HG03457 (cell line): ENCODE results near the gene SNED1.

ENCODE experiments used
- ATAC-seq: cut with Tn5 transposase; IDR thresholded peaks from one replicate; pipeline ENCODE4 v1.9.1; 2021; ENCODE audit warnings: moderate number of reproducible peaks; ENCODE audit not compliant: unreplicated experiment

SNED1 gene

DNA sequence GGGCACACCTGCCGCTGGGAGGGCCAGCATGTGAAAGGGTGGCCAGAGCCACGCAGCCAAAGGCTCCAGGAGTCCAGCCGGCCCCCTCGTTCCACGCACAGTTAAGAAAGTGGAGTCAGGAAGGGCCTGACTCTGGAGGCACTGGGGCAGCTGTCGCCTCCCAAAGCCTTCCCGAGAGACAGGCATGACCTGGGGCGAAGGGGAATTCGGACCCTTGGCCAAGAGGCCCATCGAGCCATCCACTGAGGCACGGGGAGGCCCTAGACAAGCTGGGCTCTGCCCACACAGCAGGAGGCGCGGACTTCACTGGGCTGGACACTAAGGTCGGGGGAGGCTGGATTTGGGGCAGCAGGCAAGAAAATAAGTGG, 38.5 kb upstream of the SNED1 start:
- no peak for ATAC-seq

DNA sequence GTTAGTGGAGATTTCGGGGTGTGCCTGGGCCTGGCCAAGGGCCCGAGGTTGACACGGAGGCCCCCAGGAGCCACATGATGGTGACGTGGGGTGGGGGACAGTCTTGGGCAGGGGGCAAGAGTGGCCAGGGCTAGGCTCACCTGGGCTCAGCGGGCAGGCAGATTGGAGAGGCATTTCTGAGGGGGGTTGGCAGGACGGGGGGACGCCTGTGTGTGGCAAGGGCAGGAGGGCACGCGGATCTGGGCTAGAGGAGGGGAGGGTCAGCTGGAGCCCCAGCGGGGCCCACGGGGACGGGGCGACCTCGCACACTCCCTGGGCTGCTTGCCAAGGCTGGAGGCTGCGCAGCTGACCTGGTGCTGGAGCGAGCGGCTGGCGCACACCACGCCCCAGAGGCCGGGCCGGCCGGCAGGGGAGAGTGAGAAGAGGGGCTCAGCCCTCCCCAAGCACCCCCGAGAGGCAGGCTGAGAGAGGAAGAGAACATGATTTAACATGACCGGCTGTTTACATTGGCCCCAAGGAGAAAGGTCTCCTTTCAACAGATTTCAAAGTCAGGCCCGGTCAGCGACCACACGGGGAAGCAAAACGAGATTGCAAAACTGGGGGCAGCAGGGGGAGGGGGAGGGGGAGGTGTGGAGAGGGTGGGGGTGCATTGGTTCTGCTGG, 38.0 kb upstream of the SNED1 start:
- ATAC-seq, result no peak

DNA sequence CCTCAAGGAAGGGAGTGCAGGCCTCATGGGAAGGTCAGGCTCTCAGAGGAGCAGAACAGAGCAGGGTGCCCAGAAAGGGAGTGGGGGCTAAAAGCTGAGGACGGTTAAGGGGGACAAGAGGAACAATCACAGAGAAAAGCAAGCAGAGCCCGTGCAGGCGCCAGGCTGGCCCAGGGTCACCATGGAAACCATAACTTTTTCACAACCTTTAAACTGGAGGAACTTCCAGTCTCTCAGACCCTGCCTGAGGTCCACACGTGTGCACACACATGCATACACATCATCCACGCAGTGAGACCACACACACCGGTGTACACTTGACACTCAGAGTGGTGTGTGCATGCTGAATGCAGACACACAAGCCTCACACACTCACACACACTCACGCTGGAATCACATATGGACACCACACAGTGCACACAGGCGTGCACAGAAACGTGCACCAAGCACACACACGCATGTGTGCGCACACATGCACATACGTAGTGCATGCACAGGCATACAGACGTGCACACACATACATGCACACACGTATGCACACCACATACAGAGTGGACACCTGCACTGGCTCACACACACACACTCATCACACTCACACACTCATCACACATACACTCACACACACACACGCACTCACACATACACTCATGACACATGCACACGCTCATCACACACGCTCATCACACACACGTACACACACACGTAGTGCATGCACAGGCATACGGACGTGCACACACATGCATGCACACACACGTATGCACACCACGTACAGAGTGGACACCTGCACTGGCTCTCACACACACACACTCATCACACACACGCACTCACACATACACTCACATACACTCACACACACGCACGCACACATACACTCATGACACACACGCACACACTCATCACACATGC, 37.2 kb upstream of the SNED1 start:
- no peak for ATAC-seq

GRCh38 chr2:240961910-240962299, 36.5 kb upstream of the SNED1 start:
- no peak for ATAC-seq

DNA sequence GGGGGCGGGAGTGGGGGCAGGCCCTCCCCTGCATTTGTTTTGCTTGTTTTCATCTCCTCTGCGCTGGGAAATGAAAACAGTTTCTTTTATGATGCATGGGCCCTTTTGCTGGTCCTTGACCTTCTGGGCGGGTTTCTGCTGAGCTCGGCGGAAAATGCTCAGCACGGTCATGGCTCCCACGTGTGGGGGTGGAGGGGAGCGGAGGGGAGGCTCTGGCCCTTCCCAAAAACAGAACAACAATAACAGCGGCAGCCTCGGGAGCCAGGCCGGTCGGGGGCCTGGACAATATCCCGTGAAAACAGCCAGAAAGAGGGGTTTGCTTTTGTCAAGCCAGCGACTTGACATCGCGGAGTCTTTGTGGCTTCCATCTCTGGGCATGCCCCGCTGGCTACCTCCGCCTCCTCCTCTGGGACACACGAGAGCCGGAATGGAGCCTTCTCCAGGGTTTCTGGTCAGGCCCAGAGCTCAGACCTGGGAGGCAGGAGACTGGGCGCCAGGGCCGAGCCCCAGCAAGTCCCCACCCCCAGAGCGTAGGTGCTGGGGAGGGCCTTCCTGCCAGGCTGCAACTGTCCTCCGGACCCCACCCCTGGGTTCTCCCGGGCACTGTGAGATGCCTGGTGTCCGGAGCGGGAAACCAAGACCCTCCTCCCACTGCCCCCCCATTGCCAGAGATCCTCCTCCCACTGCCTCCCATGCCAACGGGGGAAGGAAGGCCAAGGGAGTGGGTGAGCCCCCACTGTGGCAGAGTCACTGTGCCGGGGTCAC, 35.9 kb upstream of the SNED1 start:
- no peak for ATAC-seq

- ATAC-seq, result no peak
These were observed 35.2 kb upstream of the SNED1 start for GRCh38 chr2:240963065-240963867.

DNA sequence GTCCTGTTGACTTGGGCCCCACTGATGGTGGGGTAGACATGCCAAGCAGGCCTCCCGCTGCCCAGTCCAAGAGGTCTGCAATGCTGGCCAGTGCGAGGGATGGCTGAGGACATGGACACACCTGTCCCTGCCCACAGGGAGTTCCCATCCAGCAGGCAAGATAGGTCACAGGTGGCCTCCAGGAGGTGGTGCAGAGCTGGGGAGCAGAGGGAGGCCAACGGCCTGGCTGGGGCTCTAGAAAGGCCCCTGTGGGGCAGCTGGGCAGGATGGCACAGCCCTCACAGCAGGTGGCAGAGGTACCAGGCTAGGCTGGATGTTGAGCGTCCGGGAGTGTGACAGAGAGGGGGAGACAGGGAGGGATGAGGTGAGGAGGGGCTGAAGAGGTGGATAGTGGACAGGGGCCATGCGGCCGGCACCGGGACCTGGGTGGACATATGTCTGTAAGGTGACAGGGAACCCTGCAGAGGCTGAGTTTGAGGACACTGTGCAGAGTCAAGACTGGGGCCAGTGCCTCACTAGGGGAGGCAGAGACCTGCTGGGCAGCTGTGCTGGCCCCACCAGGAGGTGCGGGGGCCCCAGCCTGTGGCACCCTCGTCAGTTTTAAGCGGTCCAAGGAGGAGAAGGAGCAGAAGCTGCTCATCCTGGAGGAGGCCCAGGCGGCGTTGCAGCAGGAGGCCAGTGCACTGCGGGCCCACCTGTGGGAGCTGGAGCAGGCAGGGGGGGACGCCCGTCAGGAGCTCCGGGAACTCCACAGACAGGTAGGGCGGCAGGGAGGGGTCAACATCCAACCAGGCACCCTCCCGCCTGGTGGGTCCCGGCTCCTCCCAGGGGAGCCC, 34.3 kb upstream of the SNED1 start:
- no peak for ATAC-seq

GRCh38 chr2:240964704-240965295, 33.6 kb upstream of the SNED1 start:
- no peak for ATAC-seq

- ATAC-seq, result no peak
These were observed 33.0 kb upstream of the SNED1 start for GRCh38 chr2:240965296-240965904.

DNA sequence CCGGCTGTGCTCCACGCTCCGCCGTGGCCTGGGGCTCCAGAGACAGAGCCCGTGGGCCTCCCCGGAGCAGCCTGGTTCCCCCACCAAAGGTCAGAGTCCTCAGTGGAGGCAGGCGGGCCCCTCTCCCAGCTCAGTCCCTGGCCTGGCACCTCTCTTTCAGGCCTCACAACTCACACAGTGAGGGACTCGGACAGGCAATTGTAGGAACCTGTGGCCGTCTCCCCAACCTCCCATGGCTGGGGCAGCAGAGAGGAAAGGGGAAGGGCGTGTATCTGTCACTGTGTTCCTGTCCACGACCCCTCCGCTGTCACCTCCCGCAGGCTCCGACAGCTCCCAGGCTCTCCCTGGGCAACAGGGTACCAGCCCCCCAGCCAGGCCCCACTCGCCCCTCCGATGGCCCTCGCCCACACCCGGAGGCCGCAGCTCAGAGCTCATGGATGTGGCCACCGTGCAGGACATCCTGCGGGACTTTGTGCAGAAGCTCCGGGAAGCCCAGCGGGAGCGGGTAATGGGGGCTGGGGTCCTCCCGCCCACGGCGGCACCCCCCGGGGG, 32.4 kb upstream of the SNED1 start:
- no peak for ATAC-seq

DNA sequence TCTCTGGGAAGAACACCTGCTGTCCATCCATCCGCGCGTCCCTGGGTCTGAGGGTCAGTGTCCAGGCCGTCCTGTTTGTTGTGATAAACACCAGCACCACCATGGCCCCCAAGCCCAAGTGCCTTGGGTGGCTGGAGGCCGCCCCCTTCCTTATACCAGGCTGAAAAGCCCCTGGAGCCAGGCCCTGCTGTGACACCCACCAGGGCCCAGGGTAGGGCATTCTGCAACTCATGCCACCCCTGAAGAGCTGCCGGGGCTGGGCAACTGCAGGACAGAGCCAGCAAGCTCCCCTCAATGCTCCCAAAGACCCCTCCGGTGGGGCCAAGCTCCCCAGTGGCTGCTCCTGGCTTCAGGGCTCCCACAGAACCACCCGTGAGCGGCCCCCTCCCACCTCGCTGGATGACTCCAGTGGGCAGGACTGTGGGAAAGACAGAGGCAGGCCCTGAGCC, 31.9 kb upstream of the SNED1 start:
- ATAC-seq, result no peak

- no peak for ATAC-seq
These were observed 31.3 kb upstream of the SNED1 start for GRCh38 chr2:240966906-240967680.

DNA sequence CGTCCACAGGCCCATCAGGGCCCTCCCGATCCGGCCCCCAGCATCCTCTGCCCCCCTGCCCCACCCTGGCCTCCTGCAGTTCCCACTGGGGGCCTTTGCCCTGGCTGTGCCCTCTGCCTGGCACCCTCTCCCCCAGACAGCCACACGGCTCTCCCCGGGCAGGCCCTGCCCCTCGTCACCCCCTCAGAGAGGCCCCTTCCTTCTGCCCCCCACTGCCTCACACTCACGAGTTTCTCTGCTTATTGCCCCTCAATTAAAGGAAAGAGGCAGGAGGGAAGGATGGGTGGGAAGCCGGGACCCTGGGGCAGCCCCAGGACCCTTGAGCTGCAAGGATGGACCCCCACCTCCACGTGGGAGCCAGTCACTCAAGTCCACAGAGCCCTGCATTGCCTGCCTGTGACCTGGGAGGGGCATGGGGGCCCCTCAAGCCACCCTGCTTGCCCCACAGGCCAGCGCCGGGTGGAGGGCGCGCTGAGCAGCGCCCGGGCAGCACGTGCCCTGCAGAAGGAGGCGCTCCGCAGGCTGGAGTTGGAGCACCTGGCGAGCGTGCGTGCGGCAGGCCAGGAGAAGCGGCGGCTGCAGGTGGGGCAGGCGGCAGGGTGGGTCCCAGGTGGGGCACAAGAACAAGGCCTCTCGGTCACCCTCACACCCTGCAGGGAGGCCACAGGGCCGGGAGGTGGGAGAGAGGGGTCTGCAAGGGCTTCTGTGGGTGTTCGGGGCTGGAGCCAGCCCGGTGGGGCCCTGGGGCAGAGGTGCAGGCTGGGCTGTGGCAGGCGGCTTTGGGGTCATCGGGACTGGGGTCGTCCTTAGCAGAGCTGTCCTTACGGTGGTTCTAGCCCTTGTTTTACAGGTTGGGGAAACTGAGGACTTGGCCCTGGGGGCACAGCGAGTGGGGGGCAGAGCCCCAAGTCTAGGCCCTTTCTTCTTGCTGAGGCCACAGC, 30.5 kb upstream of the SNED1 start:
- ATAC-seq, result no peak

GRCh38 chr2:240968731-240969624, 29.4 kb upstream of the SNED1 start:
- no peak for ATAC-seq

DNA sequence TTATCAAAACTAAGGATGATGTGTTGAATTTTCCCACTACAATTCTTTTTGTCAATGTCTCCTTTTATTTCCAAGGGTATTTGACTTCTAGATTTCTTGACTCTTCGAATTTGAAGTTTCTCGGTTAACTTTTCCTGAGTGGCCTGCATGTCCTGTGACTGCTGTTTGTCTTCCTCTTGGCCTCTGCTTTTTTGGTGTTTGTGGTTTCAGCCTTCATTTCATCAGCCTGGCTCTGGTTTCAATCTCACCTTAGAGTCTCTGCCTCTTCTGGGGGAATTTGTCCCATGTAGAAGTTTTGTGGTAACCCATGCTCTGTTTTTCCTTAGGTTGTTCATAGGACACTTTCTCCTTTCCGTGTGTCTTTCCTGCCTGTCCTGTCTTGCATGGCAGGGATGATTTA, 28.3 kb upstream of the SNED1 start:
- no peak for ATAC-seq

DNA sequence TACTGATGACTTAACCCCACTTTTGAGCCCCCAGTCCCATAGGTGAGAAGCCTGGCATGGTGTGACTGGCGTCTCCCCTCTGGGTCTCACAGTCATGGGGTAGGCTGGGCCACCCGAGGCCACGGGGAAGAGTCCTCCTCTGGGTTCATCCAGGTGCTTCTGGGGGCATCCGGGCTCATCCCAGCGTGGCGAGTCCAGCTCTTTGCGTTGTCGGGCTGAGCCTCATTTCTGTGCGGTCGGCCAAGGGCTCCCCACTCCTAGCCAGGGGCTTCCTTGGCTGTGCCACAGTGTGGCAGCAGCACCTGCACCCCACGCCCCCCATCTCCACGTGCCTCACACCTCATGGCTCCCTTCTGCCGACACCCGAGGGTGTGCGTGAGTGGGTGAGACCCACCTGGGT, 27.6 kb upstream of the SNED1 start:
- ATAC-seq, result no peak
